LNCAP (cell line): ENCODE data around the gene SNTG2.

ENCODE experiments used
- TF ChIP-seq, protein P1 (sequence below): fragments of 450-650 bp; IDR thresholded peaks from 2 replicates; pipeline ENCODE4 v1.5.1; 2017; ENCODE audit warnings: mild to moderate bottlenecking

Gene SNTG2

DNA sequence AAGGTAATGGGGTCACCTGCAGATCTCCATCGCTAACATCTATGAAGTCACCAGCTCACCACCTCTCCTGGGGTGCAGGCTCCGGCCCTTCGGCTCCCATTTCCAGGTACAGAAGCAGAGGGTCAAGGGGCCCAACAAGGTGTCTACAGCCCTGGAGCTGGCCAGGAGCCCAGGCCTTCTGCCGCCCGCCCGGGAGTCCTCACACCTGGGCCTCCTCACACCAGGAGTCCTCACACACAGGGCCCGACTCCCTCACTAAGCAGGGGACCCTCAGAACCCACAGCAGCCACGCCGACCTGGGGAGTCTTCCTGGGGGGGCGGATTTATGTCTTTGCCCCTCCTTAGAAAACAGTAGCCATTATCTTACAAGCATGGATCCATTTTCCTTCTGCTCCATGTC, 419.3 kb downstream of the SNTG2 start:
- TF ChIP-seq, protein P1, sequence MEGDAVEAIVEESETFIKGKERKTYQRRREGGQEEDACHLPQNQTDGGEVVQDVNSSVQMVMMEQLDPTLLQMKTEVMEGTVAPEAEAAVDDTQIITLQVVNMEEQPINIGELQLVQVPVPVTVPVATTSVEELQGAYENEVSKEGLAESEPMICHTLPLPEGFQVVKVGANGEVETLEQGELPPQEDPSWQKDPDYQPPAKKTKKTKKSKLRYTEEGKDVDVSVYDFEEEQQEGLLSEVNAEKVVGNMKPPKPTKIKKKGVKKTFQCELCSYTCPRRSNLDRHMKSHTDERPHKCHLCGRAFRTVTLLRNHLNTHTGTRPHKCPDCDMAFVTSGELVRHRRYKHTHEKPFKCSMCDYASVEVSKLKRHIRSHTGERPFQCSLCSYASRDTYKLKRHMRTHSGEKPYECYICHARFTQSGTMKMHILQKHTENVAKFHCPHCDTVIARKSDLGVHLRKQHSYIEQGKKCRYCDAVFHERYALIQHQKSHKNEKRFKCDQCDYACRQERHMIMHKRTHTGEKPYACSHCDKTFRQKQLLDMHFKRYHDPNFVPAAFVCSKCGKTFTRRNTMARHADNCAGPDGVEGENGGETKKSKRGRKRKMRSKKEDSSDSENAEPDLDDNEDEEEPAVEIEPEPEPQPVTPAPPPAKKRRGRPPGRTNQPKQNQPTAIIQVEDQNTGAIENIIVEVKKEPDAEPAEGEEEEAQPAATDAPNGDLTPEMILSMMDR = no peak

DNA sequence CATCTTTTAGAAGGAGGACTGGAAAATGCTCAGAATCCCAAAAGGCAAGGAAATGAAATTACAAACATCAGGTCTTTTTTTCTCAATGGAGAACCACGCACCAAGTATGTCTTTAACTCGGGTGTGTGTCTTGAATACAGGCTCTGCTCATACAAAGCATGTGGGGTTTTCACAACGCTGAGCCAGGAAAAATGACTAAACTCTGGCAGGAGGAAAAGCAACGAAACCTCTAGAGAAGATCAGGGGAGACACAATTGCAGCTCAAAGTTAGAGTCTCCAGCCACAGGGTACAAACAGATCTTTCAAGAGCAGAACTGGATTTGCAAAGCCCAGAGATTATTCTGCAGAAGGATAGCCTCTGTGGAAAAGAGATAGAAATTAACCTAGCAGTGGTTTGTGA, 419.8 kb downstream of the SNTG2 start:
- TF ChIP-seq, protein P1 = no peak

DNA sequence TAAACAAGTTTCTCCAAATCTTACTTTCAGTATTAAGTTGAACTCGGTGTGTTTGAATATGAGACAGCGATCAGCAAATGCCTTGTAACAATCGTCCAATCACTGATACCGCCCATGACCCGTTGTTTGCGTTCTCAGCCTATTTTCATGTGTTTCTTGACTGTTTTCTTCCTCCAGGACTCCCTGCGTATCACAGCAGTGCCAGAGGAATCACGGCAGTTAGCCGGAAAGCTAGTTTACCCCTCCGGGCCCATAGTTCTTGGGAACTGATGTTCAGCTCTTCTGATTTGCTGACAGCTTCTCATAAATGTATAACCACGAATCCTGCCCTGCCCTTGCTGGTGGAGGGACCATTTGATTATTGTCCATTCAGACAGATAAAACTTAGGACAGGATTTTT, 420.4 kb downstream of the SNTG2 start:
- TF ChIP-seq, protein P1 = no peak

DNA sequence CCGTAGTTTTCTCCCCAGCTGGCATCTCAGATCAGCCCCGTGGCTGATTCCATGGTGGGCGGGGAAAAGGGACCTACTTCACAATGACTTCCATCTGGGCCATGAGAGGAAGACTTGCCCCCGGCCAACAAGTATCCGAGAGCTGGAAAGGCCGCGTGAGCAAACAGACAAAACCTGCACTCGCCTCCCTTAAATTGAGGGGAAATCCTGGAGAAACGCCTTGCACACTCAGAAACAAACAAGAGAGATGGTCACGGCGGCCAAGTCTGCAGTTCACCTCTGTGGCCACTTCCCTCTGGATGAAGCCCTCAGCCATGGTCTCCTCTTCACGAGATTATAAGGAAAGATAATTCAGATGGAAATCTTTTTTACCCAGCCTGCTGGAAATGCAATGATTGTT, 423.2 kb downstream of the SNTG2 start:
- TF ChIP-seq, protein P1 = no peak

DNA sequence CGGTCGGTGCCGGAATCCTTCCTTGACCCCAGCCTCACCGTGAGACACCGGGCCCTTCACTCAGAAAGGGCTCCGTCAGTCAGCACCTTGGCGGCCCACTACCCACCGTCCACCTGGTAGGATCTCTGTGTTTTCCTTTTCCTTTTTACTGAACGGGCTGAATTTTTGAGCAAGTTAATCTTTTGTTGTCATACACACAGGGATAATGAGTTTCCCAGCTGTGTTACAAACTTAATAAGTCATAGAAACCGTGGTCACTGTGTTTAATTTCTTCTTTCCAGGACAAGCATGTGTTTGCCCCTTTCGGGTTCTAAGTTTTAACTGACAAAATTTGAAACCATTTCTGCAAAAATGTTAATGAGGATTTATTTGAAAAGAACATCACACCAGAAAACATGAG, 423.6 kb downstream of the SNTG2 start:
- TF ChIP-seq, protein P1 = no peak

DNA sequence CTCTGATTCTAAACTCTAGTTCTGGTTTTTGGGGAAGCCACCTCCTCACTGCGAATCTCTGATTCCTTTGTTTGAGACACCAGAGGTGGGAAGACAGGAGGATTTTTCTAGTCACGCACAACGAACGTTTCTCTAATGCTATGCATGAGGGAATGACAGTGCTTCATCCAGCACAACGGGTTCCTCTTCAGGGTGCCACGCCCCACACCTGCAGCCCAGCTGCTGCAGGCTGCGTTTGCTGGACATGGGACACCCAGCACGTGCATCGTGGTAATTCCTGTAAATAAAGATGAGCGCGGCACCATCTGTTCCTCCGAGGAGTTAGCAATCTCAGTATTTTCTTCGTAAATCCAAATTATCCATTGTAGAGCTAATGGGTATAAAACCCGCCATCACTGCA, 425.1 kb downstream of the SNTG2 start:
- TF ChIP-seq, protein P1 = no peak

DNA sequence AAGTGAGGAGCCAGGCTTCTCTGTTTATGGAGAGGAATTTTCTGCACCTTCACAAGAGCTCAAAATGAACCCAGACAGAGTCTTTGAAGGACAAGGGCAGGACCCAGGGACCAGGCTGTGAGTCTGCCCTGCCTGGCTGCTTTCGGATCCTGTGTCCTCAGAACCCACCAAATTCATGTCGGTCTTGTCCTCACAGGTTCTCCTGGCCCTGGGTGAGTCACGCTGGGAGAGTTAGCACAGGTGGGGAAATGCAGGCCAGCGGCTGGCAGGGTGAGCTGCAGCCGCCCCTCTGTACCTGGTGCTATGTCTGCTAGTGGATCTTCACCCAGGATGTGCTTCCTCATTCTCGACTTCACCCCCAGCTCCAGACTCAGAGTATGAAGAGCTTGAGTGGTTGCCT, 426.8 kb downstream of the SNTG2 start:
- TF ChIP-seq, protein P1 = no peak

DNA sequence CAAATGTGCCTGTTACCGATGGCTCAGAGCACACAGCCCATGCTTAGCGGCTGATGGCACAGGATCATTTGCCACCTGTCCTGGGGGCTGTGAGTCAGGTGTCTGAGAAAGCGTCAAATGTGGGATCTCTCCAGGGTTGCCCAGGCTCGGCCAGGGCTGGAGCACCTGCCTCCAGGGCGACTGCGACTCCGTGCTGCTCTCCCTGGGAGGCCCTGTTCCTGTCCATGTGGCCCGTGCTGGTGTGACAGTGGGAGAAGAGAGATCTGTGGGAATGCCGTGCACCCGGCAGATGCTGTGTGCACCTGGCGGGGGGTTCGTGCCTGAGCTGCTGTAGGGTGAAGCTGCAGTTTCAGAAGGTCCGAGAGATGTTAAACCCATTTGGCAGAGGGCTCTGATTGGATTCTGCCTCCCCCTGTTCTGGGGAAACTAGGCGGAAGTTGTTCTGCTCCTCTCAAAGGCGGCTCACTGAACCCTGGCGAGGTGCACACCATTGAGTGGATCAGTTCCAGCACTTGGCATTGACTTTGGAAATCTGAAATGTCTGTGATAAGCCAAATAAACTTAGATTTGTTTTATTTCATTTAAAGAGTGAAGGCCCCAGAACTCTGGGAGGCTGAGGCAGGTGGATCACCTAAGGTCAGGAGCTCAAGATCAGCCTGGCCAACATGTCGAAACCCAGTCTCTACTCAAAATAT, 428.0 kb downstream of the SNTG2 start:
- TF ChIP-seq, protein P1 = no peak
